Measurements from ENCODE around the gene MINAR1.

DNA sequence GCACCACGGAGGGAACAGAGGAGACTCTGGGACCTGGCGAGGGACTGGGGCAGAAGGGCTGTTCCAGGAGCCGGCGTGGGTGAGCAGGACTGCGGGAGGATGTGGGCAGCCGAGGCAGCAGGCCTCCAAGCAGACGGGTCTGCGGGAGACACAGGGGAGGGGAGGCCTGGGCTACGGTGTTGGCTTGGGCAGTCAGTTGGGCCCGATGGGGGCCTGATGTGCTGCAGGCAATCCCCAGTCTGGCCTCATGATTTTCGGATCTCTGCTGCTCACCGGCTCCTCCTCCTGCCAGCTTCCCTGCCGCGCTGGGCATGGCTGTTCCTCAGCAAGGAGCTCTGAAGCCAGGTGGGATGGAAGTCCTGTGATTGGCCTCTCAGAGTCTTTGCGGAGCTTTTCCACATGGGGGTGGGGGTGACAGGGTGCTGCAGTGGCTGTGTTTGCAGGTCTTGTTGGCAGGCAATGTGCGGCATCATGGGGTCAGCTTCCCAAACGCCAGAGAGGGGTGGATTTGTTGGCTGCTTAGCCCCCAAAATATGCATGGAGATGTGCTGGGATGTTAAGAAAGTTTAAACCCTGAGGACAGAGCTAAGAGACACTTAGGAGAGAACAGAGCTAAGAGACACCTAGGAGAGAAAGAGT is 19.3 kb downstream of the MINAR1 start:
- TF ChIP-seq, protein P1, sequence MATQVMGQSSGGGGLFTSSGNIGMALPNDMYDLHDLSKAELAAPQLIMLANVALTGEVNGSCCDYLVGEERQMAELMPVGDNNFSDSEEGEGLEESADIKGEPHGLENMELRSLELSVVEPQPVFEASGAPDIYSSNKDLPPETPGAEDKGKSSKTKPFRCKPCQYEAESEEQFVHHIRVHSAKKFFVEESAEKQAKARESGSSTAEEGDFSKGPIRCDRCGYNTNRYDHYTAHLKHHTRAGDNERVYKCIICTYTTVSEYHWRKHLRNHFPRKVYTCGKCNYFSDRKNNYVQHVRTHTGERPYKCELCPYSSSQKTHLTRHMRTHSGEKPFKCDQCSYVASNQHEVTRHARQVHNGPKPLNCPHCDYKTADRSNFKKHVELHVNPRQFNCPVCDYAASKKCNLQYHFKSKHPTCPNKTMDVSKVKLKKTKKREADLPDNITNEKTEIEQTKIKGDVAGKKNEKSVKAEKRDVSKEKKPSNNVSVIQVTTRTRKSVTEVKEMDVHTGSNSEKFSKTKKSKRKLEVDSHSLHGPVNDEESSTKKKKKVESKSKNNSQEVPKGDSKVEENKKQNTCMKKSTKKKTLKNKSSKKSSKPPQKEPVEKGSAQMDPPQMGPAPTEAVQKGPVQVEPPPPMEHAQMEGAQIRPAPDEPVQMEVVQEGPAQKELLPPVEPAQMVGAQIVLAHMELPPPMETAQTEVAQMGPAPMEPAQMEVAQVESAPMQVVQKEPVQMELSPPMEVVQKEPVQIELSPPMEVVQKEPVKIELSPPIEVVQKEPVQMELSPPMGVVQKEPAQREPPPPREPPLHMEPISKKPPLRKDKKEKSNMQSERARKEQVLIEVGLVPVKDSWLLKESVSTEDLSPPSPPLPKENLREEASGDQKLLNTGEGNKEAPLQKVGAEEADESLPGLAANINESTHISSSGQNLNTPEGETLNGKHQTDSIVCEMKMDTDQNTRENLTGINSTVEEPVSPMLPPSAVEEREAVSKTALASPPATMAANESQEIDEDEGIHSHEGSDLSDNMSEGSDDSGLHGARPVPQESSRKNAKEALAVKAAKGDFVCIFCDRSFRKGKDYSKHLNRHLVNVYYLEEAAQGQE (tag by site-specific recombination; IDR thresholded peaks at IDR 0.05): no peak
- TF ChIP-seq, protein P2, sequence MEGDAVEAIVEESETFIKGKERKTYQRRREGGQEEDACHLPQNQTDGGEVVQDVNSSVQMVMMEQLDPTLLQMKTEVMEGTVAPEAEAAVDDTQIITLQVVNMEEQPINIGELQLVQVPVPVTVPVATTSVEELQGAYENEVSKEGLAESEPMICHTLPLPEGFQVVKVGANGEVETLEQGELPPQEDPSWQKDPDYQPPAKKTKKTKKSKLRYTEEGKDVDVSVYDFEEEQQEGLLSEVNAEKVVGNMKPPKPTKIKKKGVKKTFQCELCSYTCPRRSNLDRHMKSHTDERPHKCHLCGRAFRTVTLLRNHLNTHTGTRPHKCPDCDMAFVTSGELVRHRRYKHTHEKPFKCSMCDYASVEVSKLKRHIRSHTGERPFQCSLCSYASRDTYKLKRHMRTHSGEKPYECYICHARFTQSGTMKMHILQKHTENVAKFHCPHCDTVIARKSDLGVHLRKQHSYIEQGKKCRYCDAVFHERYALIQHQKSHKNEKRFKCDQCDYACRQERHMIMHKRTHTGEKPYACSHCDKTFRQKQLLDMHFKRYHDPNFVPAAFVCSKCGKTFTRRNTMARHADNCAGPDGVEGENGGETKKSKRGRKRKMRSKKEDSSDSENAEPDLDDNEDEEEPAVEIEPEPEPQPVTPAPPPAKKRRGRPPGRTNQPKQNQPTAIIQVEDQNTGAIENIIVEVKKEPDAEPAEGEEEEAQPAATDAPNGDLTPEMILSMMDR (tag by site-specific recombination; IDR thresholded peaks at IDR 0.05): no peak
- TF ChIP-seq, protein P3, sequence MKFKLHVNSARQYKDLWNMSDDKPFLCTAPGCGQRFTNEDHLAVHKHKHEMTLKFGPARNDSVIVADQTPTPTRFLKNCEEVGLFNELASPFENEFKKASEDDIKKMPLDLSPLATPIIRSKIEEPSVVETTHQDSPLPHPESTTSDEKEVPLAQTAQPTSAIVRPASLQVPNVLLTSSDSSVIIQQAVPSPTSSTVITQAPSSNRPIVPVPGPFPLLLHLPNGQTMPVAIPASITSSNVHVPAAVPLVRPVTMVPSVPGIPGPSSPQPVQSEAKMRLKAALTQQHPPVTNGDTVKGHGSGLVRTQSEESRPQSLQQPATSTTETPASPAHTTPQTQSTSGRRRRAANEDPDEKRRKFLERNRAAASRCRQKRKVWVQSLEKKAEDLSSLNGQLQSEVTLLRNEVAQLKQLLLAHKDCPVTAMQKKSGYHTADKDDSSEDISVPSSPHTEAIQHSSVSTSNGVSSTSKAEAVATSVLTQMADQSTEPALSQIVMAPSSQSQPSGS (tag by site-specific recombination; IDR thresholded peaks at IDR 0.05; ENCODE audit: low read depth): no peak
- TF ChIP-seq SALL2 (tag by site-specific recombination; IDR thresholded peaks at IDR 0.05; ENCODE audit: borderline replicate concordance): no peak
- no peak for TF ChIP-seq ZNF157 (tag by site-specific recombination; IDR thresholded peaks at IDR 0.05)
- TF ChIP-seq, protein P4, sequence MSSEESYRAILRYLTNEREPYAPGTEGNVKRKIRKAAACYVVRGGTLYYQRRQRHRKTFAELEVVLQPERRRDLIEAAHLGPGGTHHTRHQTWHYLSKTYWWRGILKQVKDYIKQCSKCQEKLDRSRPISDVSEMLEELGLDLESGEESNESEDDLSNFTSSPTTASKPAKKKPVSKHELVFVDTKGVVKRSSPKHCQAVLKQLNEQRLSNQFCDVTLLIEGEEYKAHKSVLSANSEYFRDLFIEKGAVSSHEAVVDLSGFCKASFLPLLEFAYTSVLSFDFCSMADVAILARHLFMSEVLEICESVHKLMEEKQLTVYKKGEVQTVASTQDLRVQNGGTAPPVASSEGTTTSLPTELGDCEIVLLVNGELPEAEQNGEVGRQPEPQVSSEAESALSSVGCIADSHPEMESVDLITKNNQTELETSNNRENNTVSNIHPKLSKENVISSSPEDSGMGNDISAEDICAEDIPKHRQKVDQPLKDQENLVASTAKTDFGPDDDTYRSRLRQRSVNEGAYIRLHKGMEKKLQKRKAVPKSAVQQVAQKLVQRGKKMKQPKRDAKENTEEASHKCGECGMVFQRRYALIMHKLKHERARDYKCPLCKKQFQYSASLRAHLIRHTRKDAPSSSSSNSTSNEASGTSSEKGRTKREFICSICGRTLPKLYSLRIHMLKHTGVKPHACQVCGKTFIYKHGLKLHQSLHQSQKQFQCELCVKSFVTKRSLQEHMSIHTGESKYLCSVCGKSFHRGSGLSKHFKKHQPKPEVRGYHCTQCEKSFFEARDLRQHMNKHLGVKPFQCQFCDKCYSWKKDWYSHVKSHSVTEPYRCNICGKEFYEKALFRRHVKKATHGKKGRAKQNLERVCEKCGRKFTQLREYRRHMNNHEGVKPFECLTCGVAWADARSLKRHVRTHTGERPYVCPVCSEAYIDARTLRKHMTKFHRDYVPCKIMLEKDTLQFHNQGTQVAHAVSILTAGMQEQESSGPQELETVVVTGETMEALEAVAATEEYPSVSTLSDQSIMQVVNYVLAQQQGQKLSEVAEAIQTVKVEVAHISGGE (tag by site-specific recombination; conservative IDR thresholded peaks at IDR 0.05; ENCODE audit: low read depth): no peak
- TF ChIP-seq, protein P5, sequence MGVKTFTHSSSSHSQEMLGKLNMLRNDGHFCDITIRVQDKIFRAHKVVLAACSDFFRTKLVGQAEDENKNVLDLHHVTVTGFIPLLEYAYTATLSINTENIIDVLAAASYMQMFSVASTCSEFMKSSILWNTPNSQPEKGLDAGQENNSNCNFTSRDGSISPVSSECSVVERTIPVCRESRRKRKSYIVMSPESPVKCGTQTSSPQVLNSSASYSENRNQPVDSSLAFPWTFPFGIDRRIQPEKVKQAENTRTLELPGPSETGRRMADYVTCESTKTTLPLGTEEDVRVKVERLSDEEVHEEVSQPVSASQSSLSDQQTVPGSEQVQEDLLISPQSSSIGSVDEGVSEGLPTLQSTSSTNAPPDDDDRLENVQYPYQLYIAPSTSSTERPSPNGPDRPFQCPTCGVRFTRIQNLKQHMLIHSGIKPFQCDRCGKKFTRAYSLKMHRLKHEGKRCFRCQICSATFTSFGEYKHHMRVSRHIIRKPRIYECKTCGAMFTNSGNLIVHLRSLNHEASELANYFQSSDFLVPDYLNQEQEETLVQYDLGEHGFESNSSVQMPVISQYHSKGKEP (tag by site-specific recombination; IDR thresholded peaks at IDR 0.05): no peak
- TF ChIP-seq ZNF777 (tag by site-specific recombination; IDR thresholded peaks at IDR 0.05; ENCODE audit: borderline replicate concordance): no peak

Data from HEK293 (cell line).